ENCODE results near the gene ANO7.

The ANO7 gene

DNA sequence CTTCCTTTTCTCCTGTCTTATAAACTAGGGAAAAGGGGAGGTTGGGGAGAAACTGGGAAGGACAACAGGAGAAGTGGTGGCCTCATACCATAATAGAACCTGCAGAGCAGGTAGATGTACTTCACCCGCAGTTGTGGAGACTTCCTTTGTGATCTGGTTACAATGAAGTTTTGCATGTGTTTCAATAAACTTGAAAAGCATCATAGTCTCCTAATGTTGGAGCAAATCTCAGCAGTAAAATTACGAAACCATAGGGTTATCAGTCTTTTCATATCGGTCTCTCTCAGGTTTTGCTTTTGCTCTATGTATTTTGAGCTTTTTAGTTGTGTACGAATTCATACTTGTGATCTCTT, 30.5 kb downstream of the ANO7 start:
- H3K27me3 ChIP-seq (replicated peaks), result no peaks in the 10 kb centered on the region
- TF ChIP-seq CTCF (IDR thresholded peaks at IDR 0.05; ENCODE audit: low read depth, low read length, missing control alignments), result no peak
- H3K27ac ChIP-seq, result no peak overlapping the region
- no peak for DNase-seq
- H3K4me3 ChIP-seq (ENCODE audit: low read depth, low read length), result peak overlapping the region; percentile 62
- H3K36me3 ChIP-seq (replicated peaks), result no peaks in the 10 kb centered on the region
- in situ Hi-C loops (cut with HindIII; ENCODE audit: low pct_ligation_motif_present, low sequenced_read_pairs), result no loop called here

GRCh38 chr2:241219856-241220356, 31.4 kb downstream of the ANO7 start:
- no peak overlapping the region for H3K27ac ChIP-seq
- in situ Hi-C loops (cut with HindIII; ENCODE audit: low pct_ligation_motif_present, low sequenced_read_pairs), result no loop called here
- no peaks in the 10 kb centered on the region for H3K27me3 ChIP-seq (replicated peaks)
- DNase-seq, result no peak
- TF ChIP-seq CTCF (IDR thresholded peaks at IDR 0.05; ENCODE audit: low read depth, low read length, missing control alignments), result no peak
- H3K36me3 ChIP-seq (replicated peaks), result peaks cover 2% of the 10 kb centered on the region
- H3K4me3 ChIP-seq (ENCODE audit: low read depth, low read length), result no peak overlapping the region

DNA sequence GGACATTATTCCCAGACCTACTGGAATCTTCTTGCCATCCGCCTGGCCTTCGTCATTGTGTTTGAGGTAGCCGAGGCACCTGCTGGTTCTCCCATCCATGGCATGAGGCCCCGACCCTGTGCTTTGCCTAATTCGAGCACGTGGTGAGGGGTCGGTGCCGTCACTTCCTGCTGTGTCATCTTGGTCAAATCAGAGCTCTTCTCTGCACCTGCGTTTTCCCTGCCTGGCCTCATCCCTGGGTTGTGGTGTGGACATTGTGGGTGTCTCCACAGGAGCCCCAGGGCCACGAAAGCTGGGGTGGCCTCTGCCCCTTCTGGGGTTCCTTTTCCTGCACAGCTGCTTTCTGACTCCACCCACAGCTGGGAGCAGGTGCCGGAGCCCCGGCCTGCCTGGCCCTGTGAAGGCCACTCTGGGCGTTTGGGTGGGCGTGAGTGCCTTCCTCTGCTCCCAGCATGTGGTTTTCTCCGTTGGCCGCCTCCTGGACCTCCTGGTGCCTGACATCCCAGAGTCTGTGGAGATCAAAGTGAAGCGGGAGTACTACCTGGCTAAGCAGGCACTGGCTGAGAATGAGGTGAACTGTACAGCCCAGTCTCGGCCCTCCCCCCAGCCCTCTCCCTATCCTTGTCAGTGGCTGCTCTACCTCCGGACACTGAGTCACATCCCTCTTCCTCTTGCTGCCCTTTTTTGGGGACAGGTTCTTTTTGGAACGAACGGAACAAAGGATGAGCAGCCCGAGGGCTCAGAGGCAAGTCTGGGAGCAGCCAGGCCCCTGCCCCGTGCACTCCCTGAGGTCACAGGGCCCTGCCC, 34.9 kb downstream of the ANO7 start:
- no peak for DNase-seq
- in situ Hi-C loops (cut with HindIII; ENCODE audit: low pct_ligation_motif_present, low sequenced_read_pairs), result no loop called here
- no peak overlapping the region for H3K27ac ChIP-seq
- H3K27me3 ChIP-seq (replicated peaks), result no peaks in the 10 kb centered on the region
- H3K36me3 ChIP-seq (replicated peaks), result peaks cover 34% of the 10 kb centered on the region
- no peak overlapping the region for H3K4me3 ChIP-seq (ENCODE audit: low read depth, low read length)
- no peak for TF ChIP-seq CTCF (IDR thresholded peaks at IDR 0.05; ENCODE audit: low read depth, low read length, missing control alignments)

DNA sequence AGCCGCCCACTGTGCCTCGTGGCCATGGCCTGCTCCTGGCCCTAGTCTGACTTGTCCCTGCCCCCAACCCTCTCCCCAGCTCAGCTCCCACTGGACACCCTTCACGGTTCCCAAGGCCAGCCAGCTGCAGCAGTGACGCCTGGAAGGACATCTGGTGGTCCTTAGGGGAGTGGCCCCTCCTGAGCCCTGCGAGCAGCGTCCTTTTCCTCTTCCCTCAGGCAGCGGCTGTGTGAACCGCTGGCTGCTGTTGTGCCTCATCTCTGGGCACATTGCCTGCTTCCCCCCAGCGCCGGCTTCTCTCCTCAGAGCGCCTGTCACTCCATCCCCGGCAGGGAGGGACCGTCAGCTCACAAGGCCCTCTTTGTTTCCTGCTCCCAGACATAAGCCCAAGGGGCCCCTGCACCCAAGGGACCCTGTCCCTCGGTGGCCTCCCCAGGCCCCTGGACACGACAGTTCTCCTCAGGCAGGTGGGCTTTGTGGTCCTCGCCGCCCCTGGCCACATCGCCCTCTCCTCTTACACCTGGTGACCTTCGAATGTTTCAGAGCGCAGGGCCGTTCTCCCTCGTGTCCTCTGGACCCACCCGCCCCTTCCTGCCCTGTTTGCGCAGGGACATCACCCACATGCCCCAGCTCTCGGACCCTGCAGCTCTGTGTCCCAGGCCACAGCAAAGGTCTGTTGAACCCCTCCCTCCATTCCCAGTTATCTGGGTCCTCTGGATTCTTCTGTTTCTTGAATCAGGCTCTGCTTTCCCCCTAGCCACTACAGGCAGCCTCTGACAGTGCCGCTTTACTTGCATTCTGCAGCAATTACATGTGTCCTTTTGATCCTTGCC, 35.8 kb downstream of the ANO7 start:
- in situ Hi-C loops (cut with HindIII; ENCODE audit: low pct_ligation_motif_present, low sequenced_read_pairs), result no loop called here

GRCh38 chr2:241224851-241225438, 36.5 kb downstream of the ANO7 start:
- no peak for TF ChIP-seq CTCF (IDR thresholded peaks at IDR 0.05; ENCODE audit: low read depth, low read length, missing control alignments)
- Histone ChIP-seq H3K27me3 (replicated peaks) (no peaks in the 10 kb centered on the region), H3K4me3 (ENCODE audit: low read depth, low read length) (no peak overlapping the region), H3K36me3 (replicated peaks) (peaks cover 48% of the 10 kb centered on the region), H3K27ac (no peak overlapping the region)
- DNase-seq, result no peak
- in situ Hi-C loops (cut with HindIII; ENCODE audit: low pct_ligation_motif_present, low sequenced_read_pairs), result no loop called here

More for the DNA sequence above, 35.8 kb downstream of the ANO7 start:
- Histone ChIP-seq H3K27ac (no peak overlapping the region), H3K4me3 (ENCODE audit: low read depth, low read length) (no peak overlapping the region), H3K36me3 (replicated peaks) (peaks cover 42% of the 10 kb centered on the region), H3K27me3 (replicated peaks) (no peaks in the 10 kb centered on the region)
- peak; percentile 52 for DNase-seq
- peak; percentile 28 for TF ChIP-seq CTCF (IDR thresholded peaks at IDR 0.05; ENCODE audit: low read depth, low read length, missing control alignments)

All from brain microvascular endothelial cell (primary cell).